ENCODE results near the gene PDE1C.

The PDE1C gene

GRCh38 chr7:31986878-31987518 is 83.2 kb downstream of the PDE1C start:
- no peak for DNase-seq

GRCh38 chr7:31982962-31983361 is 87.2 kb downstream of the PDE1C start:
- no peak for DNase-seq

- DNase-seq = no peak
Observed at GRCh38 chr7:31981874-31982390, 88.3 kb downstream of the PDE1C start.

GRCh38 chr7:31979690-31980330 is 90.4 kb downstream of the PDE1C start:
- no peak for DNase-seq

GRCh38 chr7:31975546-31975945 is 94.7 kb downstream of the PDE1C start:
- no peak for DNase-seq

GRCh38 chr7:31974351-31974750 is 95.9 kb downstream of the PDE1C start:
- no peak for DNase-seq

GRCh38 chr7:31971049-31971667 is 99.0 kb downstream of the PDE1C start:
- DNase-seq = no peak

- no peak for DNase-seq
Observed at GRCh38 chr7:31970501-31970900, 99.7 kb downstream of the PDE1C start.

- no peak for DNase-seq
Observed at GRCh38 chr7:31963569-31964175, 106.5 kb downstream of the PDE1C start.

- DNase-seq = no peak
Observed at GRCh38 chr7:31962246-31962645, 108.0 kb downstream of the PDE1C start.

- DNase-seq = no peak
Observed at GRCh38 chr7:31958226-31958625, 112.0 kb downstream of the PDE1C start.

GRCh38 chr7:31957756-31958155 is 112.5 kb downstream of the PDE1C start:
- DNase-seq = no peak

- no peak for DNase-seq
Observed at GRCh38 chr7:31957090-31957720, 113.0 kb downstream of the PDE1C start.

- DNase-seq = no peak
Observed at GRCh38 chr7:31955641-31956040, 114.6 kb downstream of the PDE1C start.

GRCh38 chr7:31955021-31955420 is 115.2 kb downstream of the PDE1C start:
- no peak for DNase-seq

GRCh38 chr7:31954500-31954899 is 115.7 kb downstream of the PDE1C start:
- no peak for DNase-seq

- no peak for DNase-seq
Observed at GRCh38 chr7:31953432-31953831, 116.8 kb downstream of the PDE1C start.

GRCh38 chr7:31950091-31950755 is 120.0 kb downstream of the PDE1C start:
- no peak for DNase-seq

GRCh38 chr7:31948029-31948428 is 122.2 kb downstream of the PDE1C start:
- no peak for DNase-seq

- no peak for DNase-seq
Observed at GRCh38 chr7:31940167-31940566, 130.0 kb downstream of the PDE1C start.

- no peak for DNase-seq
Observed at GRCh38 chr7:31939076-31939475, 131.1 kb downstream of the PDE1C start.

- DNase-seq = no peak
Observed at GRCh38 chr7:31938650-31939049, 131.6 kb downstream of the PDE1C start.

GRCh38 chr7:31937982-31938381 is 132.2 kb downstream of the PDE1C start:
- no peak for DNase-seq
